Ascending aorta (tissue), 2 donors: ENCODE data around the gene EPHA8. TPM values are rescaled to one million over a fixed set of nuclear protein-coding genes. Genes with fewer than 3 reads are reported as not detected.

Experiments
- DNase-seq, 2 donors: peaks; one replicate each; pipeline ENCODE4 v3.0.0-alpha.2; 2019; ENCODE audit warnings: low spot score in 2 of 2
- H3K27ac ChIP-seq, 2 donors: fragments of 200-600 bp; sonication (generic); one replicate each; pipeline ENCODE4 v1.5.1; 2016 to 2017; ENCODE audit warnings: mild to moderate bottlenecking in 1 of 2
- H3K27me3 ChIP-seq: fragments of 200-600 bp; sonication (generic); one replicate; pipeline ENCODE4 v1.5.1; 2017
- H3K36me3 ChIP-seq, 2 donors: fragments of 200-600 bp; sonication (generic); one replicate each; pipeline ENCODE4 v1.5.1; 2016
- H3K4me1 ChIP-seq, 2 donors: fragments of 200-600 bp; sonication (generic); one replicate each; pipeline ENCODE4 v1.5.1; 2016 to 2017; ENCODE audit warnings: mild to moderate bottlenecking in 1 of 2
- H3K4me3 ChIP-seq, 2 donors: fragments of 200-600 bp; sonication (generic); one replicate each; pipeline ENCODE4 v1.5.1; 2016 to 2017; ENCODE audit warnings: mild to moderate bottlenecking in 1 of 2
- H3K9me3 ChIP-seq, 2 donors: fragments of 200-600 bp; sonication (generic); one replicate each; pipeline ENCODE4 v1.5.1; 2016
- intact Hi-C: fragments of 100-400 bp; cut with DNase I; formaldehyde crosslinking; loops from one replicate; pipeline ENCODE4 v1.15.1; 2023
- total RNA-seq: library from RNA; depleted of rRNA; stranded (reverse); fragments of >200 nt; gene quantifications from one replicate; pipeline ENCODE4 v1.1.0, GENCODE V29; 2016
- TF ChIP-seq, protein P1 (sequence below), 3 experiments: fragments of 200-600 bp in 2 of 3; fragments of 450-650 bp in 1 of 3; sonication (generic) in 2 of 3; IDR thresholded peaks; one replicate each; pipeline ENCODE4 v1.5.1; 2016 to 2019; ENCODE audit warnings: antibody characterized with exemption in 3 of 3, mild to moderate bottlenecking in 1 of 3, moderate library complexity in 1 of 3

EPHA8 gene
- total RNA-seq, 1 donor from 2014 or later: not detected

DNA sequence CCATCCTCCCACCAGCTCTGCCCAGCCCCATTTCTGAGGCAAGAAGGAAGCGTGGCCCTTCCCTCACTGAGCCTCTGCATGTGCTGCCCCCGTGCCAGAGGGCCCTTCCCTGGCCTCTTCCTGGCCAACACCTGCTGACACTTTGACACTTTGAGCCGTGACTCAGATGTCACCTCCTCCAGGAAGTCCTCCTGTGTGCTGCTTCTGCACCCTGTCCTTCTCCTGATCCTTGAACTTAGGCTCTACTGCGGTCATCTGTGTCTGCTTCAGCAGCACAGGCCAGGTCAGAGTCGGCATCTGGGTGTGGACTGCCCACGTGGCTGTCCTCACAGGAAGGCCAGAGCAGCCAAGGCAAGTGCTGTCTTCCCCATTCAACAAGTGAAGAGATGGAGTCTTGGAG, 19.6 kb upstream of the EPHA8 start:
- intact Hi-C loops: no loop called here
- no peaks in the 10 kb centered on the region for H3K36me3 ChIP-seq
- no peak overlapping the region for H3K27ac ChIP-seq
- H3K27me3 ChIP-seq: no peaks in the 10 kb centered on the region
- H3K4me1 ChIP-seq: no peaks in the 10 kb centered on the region
- DNase-seq: no peak
- TF ChIP-seq, protein P1, sequence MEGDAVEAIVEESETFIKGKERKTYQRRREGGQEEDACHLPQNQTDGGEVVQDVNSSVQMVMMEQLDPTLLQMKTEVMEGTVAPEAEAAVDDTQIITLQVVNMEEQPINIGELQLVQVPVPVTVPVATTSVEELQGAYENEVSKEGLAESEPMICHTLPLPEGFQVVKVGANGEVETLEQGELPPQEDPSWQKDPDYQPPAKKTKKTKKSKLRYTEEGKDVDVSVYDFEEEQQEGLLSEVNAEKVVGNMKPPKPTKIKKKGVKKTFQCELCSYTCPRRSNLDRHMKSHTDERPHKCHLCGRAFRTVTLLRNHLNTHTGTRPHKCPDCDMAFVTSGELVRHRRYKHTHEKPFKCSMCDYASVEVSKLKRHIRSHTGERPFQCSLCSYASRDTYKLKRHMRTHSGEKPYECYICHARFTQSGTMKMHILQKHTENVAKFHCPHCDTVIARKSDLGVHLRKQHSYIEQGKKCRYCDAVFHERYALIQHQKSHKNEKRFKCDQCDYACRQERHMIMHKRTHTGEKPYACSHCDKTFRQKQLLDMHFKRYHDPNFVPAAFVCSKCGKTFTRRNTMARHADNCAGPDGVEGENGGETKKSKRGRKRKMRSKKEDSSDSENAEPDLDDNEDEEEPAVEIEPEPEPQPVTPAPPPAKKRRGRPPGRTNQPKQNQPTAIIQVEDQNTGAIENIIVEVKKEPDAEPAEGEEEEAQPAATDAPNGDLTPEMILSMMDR (IDR thresholded peaks at IDR 0.05): no peak
- no peaks in the 10 kb centered on the region for H3K9me3 ChIP-seq
- no peak overlapping the region for H3K4me3 ChIP-seq

GRCh38 chr1:22544606-22545005, 18.7 kb upstream of the EPHA8 start:
- H3K4me3 ChIP-seq: no peak overlapping the region
- intact Hi-C loops: no loop called here
- no peak for DNase-seq

DNA sequence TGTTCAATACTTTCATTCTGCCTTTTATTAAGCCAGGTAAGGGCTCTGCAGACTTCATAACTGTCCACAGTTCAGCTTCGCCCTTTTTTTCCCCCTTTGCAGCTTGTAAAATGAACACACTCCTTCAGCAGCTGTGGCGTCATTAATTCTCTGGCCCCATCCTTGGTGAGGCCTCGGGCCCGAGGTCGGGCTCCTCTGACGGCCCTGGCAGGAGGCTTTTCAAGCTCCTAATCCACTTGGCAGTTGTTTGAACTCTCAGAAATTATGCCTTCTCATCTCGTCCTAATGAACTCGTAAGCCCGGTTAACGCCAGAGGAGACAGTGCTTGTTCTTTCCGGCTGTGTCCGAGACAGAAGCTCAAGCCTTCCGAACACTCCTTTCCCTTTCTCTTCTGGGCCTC, 18.1 kb upstream of the EPHA8 start:
- Histone ChIP-seq H3K4me3 (no peak overlapping the region), H3K27me3 (no peaks in the 10 kb centered on the region), H3K27ac (no peak overlapping the region), H3K4me1 (no peaks in the 10 kb centered on the region), H3K9me3 (no peaks in the 10 kb centered on the region), H3K36me3 (no peaks in the 10 kb centered on the region)
- TF ChIP-seq, protein P1 (IDR thresholded peaks at IDR 0.05): no peak
- intact Hi-C loops: no loop called here
- DNase-seq: no peak

More at GRCh38 chr1:22544606-22545005, 18.7 kb upstream of the EPHA8 start:
- no peaks in the 10 kb centered on the region for H3K36me3 ChIP-seq
- no peaks in the 10 kb centered on the region for H3K9me3 ChIP-seq
- no peak overlapping the region for H3K27ac ChIP-seq
- H3K4me1 ChIP-seq: no peaks in the 10 kb centered on the region
- H3K27me3 ChIP-seq: no peaks in the 10 kb centered on the region
- TF ChIP-seq, protein P1 (IDR thresholded peaks at IDR 0.05): no peak

- no peaks in the 10 kb centered on the region for H3K27me3 ChIP-seq
- H3K9me3 ChIP-seq: no peaks in the 10 kb centered on the region
- no peak for DNase-seq
- intact Hi-C loops: no loop called here
- TF ChIP-seq, protein P1 (IDR thresholded peaks at IDR 0.05): no peak
- no peak overlapping the region for H3K27ac ChIP-seq
- H3K4me3 ChIP-seq: no peak overlapping the region
- no peaks in the 10 kb centered on the region for H3K36me3 ChIP-seq
- no peaks in the 10 kb centered on the region for H3K4me1 ChIP-seq
Measured at GRCh38 chr1:22547186-22547817, 16.0 kb upstream of the EPHA8 start.

DNA sequence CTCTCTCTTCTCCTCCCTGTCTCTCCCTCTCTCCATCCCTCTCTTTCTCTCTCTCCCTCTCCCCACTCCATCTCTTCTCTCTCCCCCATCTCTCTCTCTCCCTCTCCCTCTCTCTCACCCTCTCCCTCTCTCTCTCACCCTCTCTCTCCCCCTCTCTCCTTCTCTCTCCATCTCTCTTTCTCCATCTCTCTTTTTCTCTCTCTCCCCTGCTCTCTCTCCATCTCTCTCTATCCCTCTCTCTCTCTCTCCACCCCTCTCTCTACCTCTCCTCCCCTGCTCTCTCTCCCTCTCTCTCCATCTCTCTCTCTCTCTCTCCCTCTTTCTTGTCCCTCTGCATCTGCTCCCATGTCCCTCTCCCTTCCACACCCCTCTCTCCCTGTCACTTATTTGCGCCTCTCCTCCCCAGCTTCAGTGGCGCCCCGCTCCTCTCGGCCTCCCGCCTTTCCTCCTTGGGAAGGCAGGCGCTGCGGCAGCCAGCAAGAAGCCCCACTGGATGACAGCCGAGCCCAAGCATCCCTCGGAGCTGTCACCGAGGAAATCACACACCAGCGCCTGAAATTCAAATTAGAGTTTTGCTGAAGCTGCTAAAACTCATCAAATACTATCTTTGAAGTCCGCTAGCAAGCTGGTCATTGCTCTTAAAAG, 15.3 kb upstream of the EPHA8 start:
- H3K27ac ChIP-seq: no peak overlapping the region
- intact Hi-C loops: no loop called here
- H3K36me3 ChIP-seq: no peaks in the 10 kb centered on the region
- TF ChIP-seq, protein P1 (IDR thresholded peaks at IDR 0.05): no peak
- no peaks in the 10 kb centered on the region for H3K9me3 ChIP-seq
- H3K27me3 ChIP-seq: no peaks in the 10 kb centered on the region
- H3K4me1 ChIP-seq: no peaks in the 10 kb centered on the region
- no peak overlapping the region for H3K4me3 ChIP-seq
- no peak for DNase-seq
